ELF-1 (cell line): ENCODE measurements around the gene SDSL.

Source experiments
- DNase-seq: peaks from one replicate; pipeline ENCODE4 v3.0.0-alpha.2; 2016; ENCODE audit warnings: low read depth, low spot score

SDSL gene

GRCh38 chr12:113448873-113449272, 26.7 kb downstream of the SDSL start:
- no peak for DNase-seq

- DNase-seq = no peak
These were observed 27.1 kb downstream of the SDSL start for GRCh38 chr12:113449299-113449698.

GRCh38 chr12:113449839-113450238, 27.7 kb downstream of the SDSL start:
- no peak for DNase-seq

- DNase-seq = no peak
These were observed 30.3 kb downstream of the SDSL start for GRCh38 chr12:113452458-113452857.

- no peak for DNase-seq
These were observed 31.1 kb downstream of the SDSL start for GRCh38 chr12:113453330-113453729.

- no peak for DNase-seq
These were observed 34.0 kb downstream of the SDSL start for GRCh38 chr12:113456199-113456598.

- no peak for DNase-seq
These were observed 34.6 kb downstream of the SDSL start for GRCh38 chr12:113456761-113457160.

- no peak for DNase-seq
These were observed 35.0 kb downstream of the SDSL start for GRCh38 chr12:113457185-113457584.

GRCh38 chr12:113457710-113458109, 35.5 kb downstream of the SDSL start:
- no peak for DNase-seq

- no peak for DNase-seq
These were observed 37.8 kb downstream of the SDSL start for GRCh38 chr12:113459981-113460380.

GRCh38 chr12:113461666-113462065, 39.5 kb downstream of the SDSL start:
- DNase-seq = peak; percentile 53

- DNase-seq = peak; percentile 90
These were observed 40.1 kb downstream of the SDSL start for GRCh38 chr12:113462117-113462774.

- DNase-seq = peak; percentile 58
These were observed 41.0 kb downstream of the SDSL start for GRCh38 chr12:113462998-113463745.

GRCh38 chr12:113463746-113464451, 41.7 kb downstream of the SDSL start:
- DNase-seq = peak; percentile 53

GRCh38 chr12:113464452-113464775, 42.2 kb downstream of the SDSL start:
- DNase-seq = no peak

- no peak for DNase-seq
These were observed 42.9 kb downstream of the SDSL start for GRCh38 chr12:113464852-113465719.

- peak; percentile 53 for DNase-seq
These were observed 43.8 kb downstream of the SDSL start for GRCh38 chr12:113465808-113466453.

GRCh38 chr12:113466454-113467141, 44.4 kb downstream of the SDSL start:
- peak; percentile 35 for DNase-seq

- DNase-seq = no peak
These were observed 44.9 kb downstream of the SDSL start for GRCh38 chr12:113467142-113467501.

- DNase-seq = peak; percentile 36
These were observed 45.6 kb downstream of the SDSL start for GRCh38 chr12:113467502-113468364.
